ENCODE results near the gene THEMIS.
"Not testable (repeated sequence)": the region's sequence is repeated elsewhere in the genome, so short reads cannot be mapped to it uniquely, and the experiment has no call there.

THEMIS gene

GRCh38 chr6:127937747-127938146, 36.9 kb upstream of the THEMIS start:
- no peak overlapping the region for H3K4me3 ChIP-seq (ENCODE audit: low read depth, low read length)
- TF ChIP-seq, protein P1, sequence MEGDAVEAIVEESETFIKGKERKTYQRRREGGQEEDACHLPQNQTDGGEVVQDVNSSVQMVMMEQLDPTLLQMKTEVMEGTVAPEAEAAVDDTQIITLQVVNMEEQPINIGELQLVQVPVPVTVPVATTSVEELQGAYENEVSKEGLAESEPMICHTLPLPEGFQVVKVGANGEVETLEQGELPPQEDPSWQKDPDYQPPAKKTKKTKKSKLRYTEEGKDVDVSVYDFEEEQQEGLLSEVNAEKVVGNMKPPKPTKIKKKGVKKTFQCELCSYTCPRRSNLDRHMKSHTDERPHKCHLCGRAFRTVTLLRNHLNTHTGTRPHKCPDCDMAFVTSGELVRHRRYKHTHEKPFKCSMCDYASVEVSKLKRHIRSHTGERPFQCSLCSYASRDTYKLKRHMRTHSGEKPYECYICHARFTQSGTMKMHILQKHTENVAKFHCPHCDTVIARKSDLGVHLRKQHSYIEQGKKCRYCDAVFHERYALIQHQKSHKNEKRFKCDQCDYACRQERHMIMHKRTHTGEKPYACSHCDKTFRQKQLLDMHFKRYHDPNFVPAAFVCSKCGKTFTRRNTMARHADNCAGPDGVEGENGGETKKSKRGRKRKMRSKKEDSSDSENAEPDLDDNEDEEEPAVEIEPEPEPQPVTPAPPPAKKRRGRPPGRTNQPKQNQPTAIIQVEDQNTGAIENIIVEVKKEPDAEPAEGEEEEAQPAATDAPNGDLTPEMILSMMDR (conservative IDR thresholded peaks at IDR 0.05; ENCODE audit: low read depth, low read length): no peak
- no peak for DNase-seq (ENCODE audit: low read depth)

DNA sequence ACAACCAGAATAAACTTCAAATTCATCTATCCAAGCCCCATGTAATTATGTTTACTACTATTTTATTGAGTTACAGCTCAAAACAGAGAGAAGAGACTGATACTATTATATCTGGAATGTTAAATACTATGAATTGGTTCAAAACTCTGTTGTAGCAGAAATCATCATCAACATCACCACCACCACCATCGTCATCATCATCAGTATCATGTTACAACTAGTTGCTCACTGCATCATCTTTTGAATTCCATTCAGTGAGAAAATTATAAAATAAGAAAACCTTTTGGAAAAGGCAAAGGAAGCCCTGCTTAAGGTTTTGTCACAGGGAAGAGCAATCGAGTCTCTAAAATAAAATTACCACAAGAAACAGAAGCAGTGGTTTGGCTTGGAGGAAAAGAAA, 36.2 kb upstream of the THEMIS start:
- TF ChIP-seq, protein P1 (conservative IDR thresholded peaks at IDR 0.05; ENCODE audit: low read depth, low read length): no peak
- no peak overlapping the region for H3K4me3 ChIP-seq (ENCODE audit: low read depth, low read length)
- DNase-seq (ENCODE audit: low read depth): peak; percentile 25

- DNase-seq (ENCODE audit: low read depth): no peak
- TF ChIP-seq, protein P1 (conservative IDR thresholded peaks at IDR 0.05; ENCODE audit: low read depth, low read length): no peak
- no peak overlapping the region for H3K4me3 ChIP-seq (ENCODE audit: low read depth, low read length)
These were observed 34.1 kb upstream of the THEMIS start for GRCh38 chr6:127934956-127935355.

- no peak overlapping the region for H3K4me3 ChIP-seq (ENCODE audit: low read depth, low read length)
- TF ChIP-seq, protein P1 (conservative IDR thresholded peaks at IDR 0.05; ENCODE audit: low read depth, low read length): no peak
- no peak for DNase-seq (ENCODE audit: low read depth)
These were observed 33.3 kb upstream of the THEMIS start for GRCh38 chr6:127933852-127934840.

- no peak overlapping the region for H3K4me3 ChIP-seq (ENCODE audit: low read depth, low read length)
- TF ChIP-seq, protein P1 (conservative IDR thresholded peaks at IDR 0.05; ENCODE audit: low read depth, low read length): no peak
- no peak for DNase-seq (ENCODE audit: low read depth)
These were observed 32.3 kb upstream of the THEMIS start for GRCh38 chr6:127933137-127933536.

DNA sequence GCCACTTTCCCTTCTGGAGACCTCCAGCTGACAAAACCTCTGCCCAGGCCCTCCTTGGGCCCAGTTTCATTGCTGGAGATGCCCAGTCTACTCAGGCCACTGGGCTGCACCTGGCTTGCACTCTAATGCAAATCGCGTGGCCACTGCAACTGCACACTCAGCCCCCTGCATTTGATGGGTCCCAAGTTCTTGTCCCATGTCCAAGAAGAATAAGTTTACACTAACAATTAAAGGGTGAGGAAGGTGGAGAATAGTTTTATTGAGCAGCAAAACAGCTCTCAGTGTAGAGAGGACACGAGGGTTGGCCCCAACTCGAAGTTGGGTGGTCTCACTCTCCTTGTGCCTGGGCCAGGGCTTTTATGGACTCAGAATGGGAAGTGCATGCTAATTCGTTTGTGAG, 31.9 kb upstream of the THEMIS start:
- H3K4me3 ChIP-seq (ENCODE audit: low read depth, low read length): no peak overlapping the region
- TF ChIP-seq, protein P1 (conservative IDR thresholded peaks at IDR 0.05; ENCODE audit: low read depth, low read length): no peak
- DNase-seq (ENCODE audit: low read depth): no peak

DNA sequence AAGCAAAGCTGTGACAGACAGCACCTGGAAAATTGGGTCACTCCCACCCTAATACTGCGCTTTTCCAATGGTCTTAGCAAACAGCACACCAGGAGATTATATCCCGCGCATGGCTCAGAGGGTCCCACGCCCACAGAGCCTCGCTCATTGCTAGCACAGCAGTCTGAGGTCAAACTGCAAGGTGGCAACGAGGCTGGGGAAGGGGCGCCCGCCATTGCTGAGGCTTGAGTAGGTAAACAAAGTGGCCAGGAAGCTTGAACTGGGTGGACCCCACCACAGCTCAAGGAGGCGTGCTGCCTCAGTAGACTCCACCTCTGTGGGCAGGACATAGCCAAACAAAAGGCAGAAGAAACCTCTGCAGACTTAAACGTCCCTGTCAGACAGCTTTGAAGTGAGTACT, 25.6 kb upstream of the THEMIS start:
- not testable (repeated sequence) for H3K4me3 ChIP-seq (ENCODE audit: low read depth, low read length); DNase-seq (ENCODE audit: low read depth)
